Measurements from ENCODE around the gene CLEC18C.
"Not testable (repeated sequence)": the region's sequence is repeated elsewhere in the genome, so short reads cannot be mapped to it uniquely, and the experiment has no call there.

The CLEC18C gene

GRCh38 chr16:70206382-70206781 lies 32.8 kb downstream of the CLEC18C start:
- not testable (repeated sequence) for DNase-seq (ENCODE audit: low spot score)

DNA sequence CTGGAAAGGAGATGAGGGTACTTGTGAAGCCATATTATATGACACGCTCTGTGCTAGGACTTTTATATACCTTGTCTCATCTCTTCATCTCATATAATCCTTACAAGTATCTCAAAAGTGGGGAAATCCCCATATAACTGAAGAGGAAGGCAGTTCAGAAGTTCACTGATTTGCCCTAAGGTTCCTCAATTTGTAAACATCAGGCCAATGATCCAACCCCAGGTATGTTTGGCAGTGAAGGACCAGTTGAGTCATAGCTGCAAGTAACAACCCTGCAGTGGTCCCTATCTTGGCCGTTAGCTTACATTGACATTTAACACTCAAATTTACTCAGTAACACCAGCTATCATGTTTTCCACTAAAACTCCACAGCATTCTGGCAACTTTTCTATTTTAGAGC lies 45.0 kb downstream of the CLEC18C start:
- not testable (repeated sequence) for DNase-seq (ENCODE audit: low spot score)

DNA sequence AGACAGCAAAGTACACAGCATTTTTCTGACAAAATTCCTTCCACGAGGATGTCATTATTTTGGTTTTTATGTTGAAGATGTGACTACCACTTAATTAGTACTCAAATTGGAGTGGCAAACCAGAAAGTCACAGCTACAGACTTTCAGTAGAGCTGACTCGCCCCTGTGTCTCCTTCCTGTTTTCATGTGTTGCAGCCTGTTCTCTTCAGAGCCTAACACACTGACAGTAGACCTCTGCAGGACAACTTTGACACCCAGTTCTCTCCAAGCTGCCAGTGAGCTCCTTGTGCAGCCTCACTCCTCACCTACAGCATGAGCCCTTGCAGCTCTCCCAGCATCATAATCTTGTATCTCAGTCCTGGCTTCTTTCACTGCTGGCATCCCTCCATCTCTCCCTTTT lies 49.0 kb downstream of the CLEC18C start:
- not testable (repeated sequence) for DNase-seq (ENCODE audit: low spot score)

DNA sequence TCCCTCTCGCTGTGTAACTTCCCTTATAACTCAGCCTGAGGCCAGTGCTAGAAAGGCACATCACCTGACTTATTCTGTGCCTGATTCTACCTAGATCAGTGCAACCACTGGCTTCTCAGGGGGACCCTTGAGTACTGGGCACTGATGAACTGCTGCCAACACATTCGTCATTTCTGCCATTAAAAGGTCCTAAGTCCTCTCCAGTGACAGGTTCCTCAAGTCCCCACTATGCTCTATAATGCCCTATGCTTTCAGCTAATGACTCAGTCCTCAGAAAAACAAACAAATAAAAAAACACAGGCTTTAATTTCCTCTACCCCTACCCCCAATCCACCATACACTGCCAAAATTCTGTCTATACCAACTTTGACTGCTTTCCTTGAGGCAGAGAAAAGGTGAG lies 49.6 kb downstream of the CLEC18C start:
- DNase-seq (ENCODE audit: low spot score) = not testable (repeated sequence)

GRCh38 chr16:70223971-70224513 lies 50.5 kb downstream of the CLEC18C start:
- DNase-seq (ENCODE audit: low spot score) = not testable (repeated sequence)

DNA sequence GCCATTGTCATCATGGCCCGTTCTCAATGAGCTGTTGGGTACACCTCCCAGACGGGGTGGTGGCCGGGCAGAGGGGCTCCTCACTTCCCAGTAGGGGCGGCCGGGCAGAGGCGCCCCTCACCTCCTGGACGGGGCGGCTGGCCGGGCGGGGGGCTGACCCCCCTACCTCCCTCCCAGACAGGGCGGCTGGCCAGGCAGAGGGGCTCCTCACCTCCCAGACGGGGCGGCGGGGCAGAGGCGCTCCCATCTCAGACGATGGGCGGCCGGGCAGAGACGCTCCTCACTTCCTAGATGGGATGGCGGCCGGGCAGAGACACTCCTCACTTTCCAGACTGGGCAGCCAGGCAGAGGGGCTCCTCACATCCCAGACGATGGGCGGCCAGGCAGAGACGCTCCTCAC lies 51.1 kb downstream of the CLEC18C start:
- not testable (repeated sequence) for DNase-seq (ENCODE audit: low spot score)

DNA sequence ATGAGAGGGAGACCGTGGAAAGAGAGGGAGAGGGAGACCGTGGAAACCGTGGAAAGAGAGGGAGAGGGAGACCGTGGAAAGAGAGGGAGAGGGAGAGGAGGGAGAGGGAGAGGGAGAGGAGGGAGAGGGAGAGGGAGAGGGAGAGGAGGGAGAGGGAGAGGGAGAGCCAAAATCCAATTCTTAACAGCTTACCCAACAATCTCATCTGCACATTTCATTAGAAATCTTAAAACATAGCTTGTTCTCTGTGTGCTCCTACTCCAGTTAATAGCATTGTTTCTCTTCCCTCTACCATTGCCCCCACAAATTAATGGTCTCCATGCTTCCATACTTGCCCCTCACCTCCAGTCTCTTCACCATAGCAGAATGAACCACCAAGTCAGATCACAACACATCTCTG lies 51.8 kb downstream of the CLEC18C start:
- DNase-seq (ENCODE audit: low spot score) = not testable (repeated sequence)

GRCh38 chr16:70226024-70226423 lies 52.4 kb downstream of the CLEC18C start:
- not testable (repeated sequence) for DNase-seq (ENCODE audit: low spot score)

DNA sequence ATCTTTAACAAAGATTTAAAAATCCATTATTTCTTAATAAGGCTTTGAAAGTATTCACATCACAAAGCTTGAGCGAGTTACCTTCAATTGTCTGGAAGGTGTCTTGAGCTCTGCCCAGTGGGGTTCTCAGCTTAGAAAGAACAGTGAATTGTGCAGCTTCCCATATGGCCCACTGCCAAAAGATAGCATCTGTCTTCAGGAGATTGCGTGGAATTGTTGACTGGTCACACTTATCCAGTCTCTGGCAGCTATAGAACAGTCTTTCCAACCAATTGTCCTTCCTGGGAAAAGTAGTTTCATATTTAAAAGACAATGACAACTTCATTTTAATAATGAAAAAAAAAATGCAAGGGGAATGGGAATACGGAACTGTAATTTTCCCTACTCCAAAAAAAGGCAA lies 58.2 kb downstream of the CLEC18C start:
- DNase-seq (ENCODE audit: low spot score) = not testable (repeated sequence)
